OCI-LY1 (cell line): ENCODE data around the gene PRKG1.

Source experiments
- CTCF ChIP-seq: fragments of 200-600 bp; sonication (generic), shearing (Covaris generic); IDR thresholded peaks from 2 replicates; pipeline ENCODE4 v1.5.1; 2017; ENCODE audit warnings: mild to moderate bottlenecking, antibody characterized with exemption, low read length, moderate library complexity, mixed read lengths
- EZH2 ChIP-seq: fragments of 200-600 bp; sonication (generic), shearing (Covaris generic); IDR thresholded peaks from 2 replicates; pipeline ENCODE4 v1.8.0; 2017; ENCODE audit warnings: borderline replicate concordance, mixed run types, mild to moderate bottlenecking, antibody characterized with exemption, low read length, moderate library complexity, mixed read lengths

- TF ChIP-seq CTCF (no peak), EZH2 (no peak)
Observed at GRCh38 chr10:51766423-51767102, 692.3 kb downstream of the PRKG1 start.
